Skeletal muscle satellite cell (primary cell): ENCODE results near the gene GRIN1.
"Not testable (repeated sequence)": the region's sequence is repeated elsewhere in the genome, so short reads cannot be mapped to it uniquely, and the experiment has no call there.

Source experiments
- H3K27me3 ChIP-seq: 2 replicates; pipeline ENCODE4 v1.7.0; 2013; ENCODE audit warnings: low read length; ENCODE audit not compliant: control insufficient read depth, insufficient read depth
- H3K36me3 ChIP-seq: 2 replicates; pipeline ENCODE4 v1.7.0; 2013; ENCODE audit warnings: mild to moderate bottlenecking, control low read depth, low read length; ENCODE audit not compliant: insufficient read depth
- H3K4me1 ChIP-seq: 2 replicates; pipeline ENCODE4 v1.7.0; 2013; ENCODE audit warnings: low read length; ENCODE audit not compliant: control insufficient read depth, insufficient read depth
- H3K4me2 ChIP-seq: 2 replicates; pipeline ENCODE4 v1.7.0; 2013; ENCODE audit warnings: mild to moderate bottlenecking, low read length
- H3K4me3 ChIP-seq: 2 replicates; pipeline ENCODE4 v1.7.0; 2013; ENCODE audit warnings: low read length
- H3K9ac ChIP-seq: 2 replicates; pipeline ENCODE4 v1.7.0; 2013; ENCODE audit warnings: mild to moderate bottlenecking, low read depth, low read length, moderate library complexity
- H3K9me3 ChIP-seq: replicated peaks from 2 replicates; pipeline ENCODE4 v1.7.0; 2013; ENCODE audit warnings: mild to moderate bottlenecking, control low read depth, low read length

GRIN1 gene

DNA sequence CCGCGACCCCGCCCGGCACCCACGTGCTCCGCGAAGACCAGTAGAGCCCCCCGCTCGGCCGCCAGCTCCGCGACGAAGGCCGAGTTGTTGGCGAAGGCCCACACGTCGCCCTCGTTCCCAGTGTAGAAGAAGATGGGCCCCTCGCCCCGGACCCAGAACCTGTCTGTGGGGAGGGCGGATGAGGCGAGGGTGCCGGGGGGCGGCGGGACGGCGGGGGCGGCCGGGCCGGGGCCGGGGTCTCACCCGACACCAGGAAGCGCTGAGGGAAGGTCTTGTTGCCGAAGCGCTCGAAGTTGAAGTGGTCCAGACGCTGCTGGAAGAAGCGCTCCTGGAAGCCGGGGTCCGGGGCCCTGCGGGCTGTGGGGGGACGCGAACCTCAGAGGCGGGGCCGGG, 24.7 kb upstream of the GRIN1 start:
- Histone ChIP-seq H3K27me3 (no peaks in the 10 kb centered on the region), H3K9me3 (no peaks in the 10 kb centered on the region), H3K4me2 (peak overlapping the region; percentile 89), H3K36me3 (peaks cover 17% of the 10 kb centered on the region), H3K9ac (peak overlapping the region; percentile 50), H3K4me3 (peak overlapping the region; percentile 71), H3K4me1 (peaks cover 7% of the 10 kb centered on the region)

DNA sequence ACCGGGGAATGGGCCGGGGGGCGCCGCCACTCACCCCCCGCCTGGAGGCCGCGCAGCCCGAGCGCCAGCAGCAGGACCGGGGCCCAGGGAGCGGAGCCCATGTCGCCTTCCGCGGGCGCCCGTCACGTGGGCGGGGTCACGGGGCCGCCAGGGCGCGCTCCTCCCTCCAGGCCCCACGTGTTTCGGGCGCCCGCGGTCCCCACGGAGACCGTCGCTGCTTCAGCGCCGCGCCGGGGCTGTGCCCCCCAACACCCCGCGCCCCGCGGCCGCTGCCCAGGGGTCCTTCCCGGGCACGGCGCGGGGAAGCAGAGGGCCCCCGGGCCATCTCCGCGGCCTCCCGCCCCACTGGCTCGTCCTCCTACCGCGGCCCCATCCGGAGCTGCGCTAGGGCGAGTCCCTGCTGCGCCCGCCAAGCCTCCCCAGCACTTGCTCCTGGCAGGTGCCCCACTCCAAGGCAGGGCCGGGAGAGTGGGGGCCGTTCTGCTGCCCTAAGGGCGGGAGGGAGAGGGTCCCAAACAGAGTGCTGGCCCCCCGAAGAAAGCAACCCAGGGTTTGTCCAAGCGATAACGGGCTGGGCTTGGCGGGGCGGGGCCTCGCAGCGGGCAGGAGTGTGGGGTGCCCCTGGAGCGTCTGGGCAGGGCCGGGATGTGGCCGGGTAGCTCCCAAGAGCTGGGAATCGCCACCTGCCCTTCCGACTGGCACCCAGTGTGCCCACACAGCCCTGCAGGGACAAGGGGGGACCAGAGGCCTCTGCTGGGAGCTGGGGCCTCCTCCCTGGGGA, 24.2 kb upstream of the GRIN1 start, which contains the start of gene DPP7:
DPP7 (minus strand) TSS at position 121 of the 781 bp plus-strand sequence; CDS start at position 101, 20 bp downstream.
- peak within 1 kb of the TSS; percentile 89 for H3K4me2 ChIP-seq
- H3K9ac ChIP-seq: peak within 1 kb of the TSS; percentile 50
- H3K9me3 ChIP-seq: no peaks in the 10 kb centered on the region

DNA sequence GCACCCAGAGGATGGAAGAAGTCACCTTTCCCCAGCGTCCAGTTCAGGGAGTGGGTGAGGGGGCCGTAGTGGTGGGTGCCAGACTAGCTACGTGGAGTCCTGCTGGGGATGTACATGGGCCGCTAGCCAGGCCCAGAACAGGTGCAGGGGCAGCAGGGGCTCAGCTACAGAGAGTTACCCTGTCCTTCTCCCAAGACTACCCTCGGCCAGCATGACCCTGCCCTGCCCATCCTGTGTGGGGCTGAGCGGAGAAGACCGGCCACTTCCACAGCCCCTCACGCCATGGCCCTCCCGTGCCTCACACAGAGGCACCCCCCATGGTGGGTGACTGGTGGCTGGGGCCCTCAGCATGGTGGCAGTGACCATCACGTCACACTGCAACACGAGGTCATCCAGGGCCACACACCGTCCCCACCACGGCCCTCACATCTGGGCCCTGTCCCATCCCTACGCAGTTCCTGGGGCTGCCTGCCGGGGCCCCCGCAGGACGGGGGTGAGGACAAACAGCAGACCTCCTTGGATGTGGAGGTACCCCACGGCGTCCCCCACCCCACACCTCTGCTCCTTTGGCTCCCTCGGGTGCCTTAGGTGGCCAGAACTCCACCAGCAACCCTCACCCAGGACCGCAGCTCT, 23.4 kb upstream of the GRIN1 start:
- no peak overlapping the region for H3K4me3 ChIP-seq

More for the DNA sequence above, 24.2 kb upstream of the GRIN1 start, which contains the start of gene DPP7:
- Histone ChIP-seq H3K36me3 (peaks cover 11% of the 10 kb centered on the region), H3K27me3 (no peaks in the 10 kb centered on the region), H3K4me3 (peak within 1 kb of the TSS; percentile 71), H3K4me1 (peaks cover 7% of the 10 kb centered on the region)

DNA sequence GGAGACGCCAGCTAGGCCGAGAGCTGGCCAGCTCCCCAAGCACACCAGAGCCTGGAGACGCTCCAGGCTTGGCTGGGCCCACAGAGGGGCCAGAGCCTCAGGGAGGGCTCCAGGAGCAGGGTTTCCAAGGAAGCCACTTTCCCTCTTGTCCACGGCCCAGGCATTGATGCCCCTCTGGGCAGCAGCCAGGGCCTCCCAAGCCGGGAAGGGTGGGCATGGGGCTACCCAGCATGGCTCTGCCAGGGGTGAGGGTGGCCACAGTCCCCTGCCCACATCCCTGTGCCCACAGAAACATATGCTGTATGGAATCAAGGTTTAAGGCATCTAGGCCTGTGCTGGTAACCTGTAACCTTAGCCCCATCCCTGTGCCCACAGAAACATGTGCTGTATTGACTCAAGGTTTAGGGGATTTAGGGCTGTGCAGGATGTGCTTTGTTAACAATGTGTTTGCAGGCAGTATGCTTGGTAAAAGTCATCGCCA, 22.9 kb upstream of the GRIN1 start:
- H3K9me3 ChIP-seq: no peaks in the 10 kb centered on the region
- H3K27me3 ChIP-seq: no peaks in the 10 kb centered on the region
- H3K9ac ChIP-seq: no peak overlapping the region
- no peak overlapping the region for H3K4me3 ChIP-seq
- peaks cover 7% of the 10 kb centered on the region for H3K4me1 ChIP-seq
- no peak overlapping the region for H3K4me2 ChIP-seq
- peaks cover 7% of the 10 kb centered on the region for H3K36me3 ChIP-seq

More for the DNA sequence above, 23.4 kb upstream of the GRIN1 start:
- no peak overlapping the region for H3K9ac ChIP-seq
- no peaks in the 10 kb centered on the region for H3K9me3 ChIP-seq
- H3K4me2 ChIP-seq: peak overlapping the region; percentile 89
- H3K4me1 ChIP-seq: peaks cover 7% of the 10 kb centered on the region
- H3K36me3 ChIP-seq: peaks cover 7% of the 10 kb centered on the region
- H3K27me3 ChIP-seq: no peaks in the 10 kb centered on the region

DNA sequence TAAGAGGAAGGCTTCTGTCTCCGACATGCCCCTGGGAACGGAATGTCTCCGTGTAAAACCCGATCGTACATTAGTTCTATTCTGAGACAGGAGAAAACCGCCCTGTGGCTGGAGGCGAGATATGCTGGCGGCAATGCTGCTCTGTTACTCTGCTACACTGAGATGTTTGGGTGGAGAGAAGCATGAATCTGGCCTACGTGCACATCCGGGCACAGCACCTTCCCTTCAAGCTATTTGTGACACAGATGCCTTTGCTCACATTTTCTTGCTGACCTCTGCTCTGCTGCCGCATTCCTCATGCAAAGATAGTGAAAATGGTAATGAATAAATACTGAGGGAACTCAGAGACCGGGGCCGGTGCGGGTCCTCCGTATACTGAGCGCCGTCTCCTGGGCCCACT, 22.2 kb upstream of the GRIN1 start:
- Histone ChIP-seq H3K36me3 (peaks cover 7% of the 10 kb centered on the region), H3K27me3 (no peaks in the 10 kb centered on the region), H3K4me1 (peaks cover 7% of the 10 kb centered on the region), H3K4me2 (no peak overlapping the region), H3K9me3 (no peaks in the 10 kb centered on the region), H3K9ac (no peak overlapping the region), H3K4me3 (no peak overlapping the region)

DNA sequence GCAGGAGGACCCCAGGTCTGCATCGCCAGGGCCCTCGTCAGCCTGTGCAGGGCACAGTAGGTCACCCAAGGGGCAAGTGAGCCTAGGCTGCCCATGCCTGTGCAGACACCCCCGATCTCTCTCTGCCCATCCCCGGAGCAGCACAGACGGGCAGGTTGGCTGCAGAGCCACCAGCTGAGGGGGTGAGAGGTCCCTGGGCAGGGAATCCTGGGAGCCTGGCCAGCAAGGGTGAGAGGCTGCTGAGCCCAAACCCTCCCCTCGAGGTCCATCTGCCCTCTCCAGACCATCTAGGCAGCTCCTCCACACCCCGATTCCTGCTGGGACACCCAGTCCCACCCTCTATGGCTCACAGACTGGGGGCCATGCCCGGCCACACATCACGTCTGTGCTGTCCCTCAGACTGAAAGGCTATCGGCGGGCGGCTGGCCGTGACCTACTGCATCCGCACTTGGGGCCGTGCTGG, 21.7 kb upstream of the GRIN1 start:
- peaks cover 7% of the 10 kb centered on the region for H3K4me1 ChIP-seq
- H3K27me3 ChIP-seq: no peaks in the 10 kb centered on the region
- peaks cover 7% of the 10 kb centered on the region for H3K36me3 ChIP-seq
- H3K9ac ChIP-seq: no peak overlapping the region
- H3K4me3 ChIP-seq: no peak overlapping the region
- H3K9me3 ChIP-seq: no peaks in the 10 kb centered on the region
- H3K4me2 ChIP-seq: no peak overlapping the region

DNA sequence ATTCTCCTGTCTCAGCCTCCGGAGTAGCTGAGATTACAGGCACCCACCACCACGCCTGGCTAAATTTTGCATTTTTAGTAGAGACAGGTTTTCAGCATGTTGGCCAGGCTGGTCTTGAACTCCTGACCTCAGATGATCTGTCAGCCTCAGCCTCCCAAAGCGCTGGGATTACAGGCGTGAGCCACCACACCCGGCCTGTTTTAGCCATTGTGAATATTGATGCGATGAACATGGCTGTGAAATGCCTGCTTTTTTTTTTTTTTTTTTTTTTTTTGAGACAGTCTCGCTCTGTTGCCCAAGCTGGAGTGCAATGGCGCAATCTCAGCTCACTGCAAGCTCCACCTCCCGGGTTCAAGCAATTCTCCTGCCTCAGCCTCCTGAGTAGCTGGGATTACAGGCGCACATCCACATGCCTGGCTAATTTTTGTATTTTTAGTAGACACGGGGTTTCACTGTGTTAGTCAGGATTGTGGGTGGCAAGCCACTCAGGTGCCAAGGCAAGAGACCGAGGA, 20.8 kb upstream of the GRIN1 start:
- H3K9ac ChIP-seq, H3K4me2 ChIP-seq: not testable (repeated sequence)

DNA sequence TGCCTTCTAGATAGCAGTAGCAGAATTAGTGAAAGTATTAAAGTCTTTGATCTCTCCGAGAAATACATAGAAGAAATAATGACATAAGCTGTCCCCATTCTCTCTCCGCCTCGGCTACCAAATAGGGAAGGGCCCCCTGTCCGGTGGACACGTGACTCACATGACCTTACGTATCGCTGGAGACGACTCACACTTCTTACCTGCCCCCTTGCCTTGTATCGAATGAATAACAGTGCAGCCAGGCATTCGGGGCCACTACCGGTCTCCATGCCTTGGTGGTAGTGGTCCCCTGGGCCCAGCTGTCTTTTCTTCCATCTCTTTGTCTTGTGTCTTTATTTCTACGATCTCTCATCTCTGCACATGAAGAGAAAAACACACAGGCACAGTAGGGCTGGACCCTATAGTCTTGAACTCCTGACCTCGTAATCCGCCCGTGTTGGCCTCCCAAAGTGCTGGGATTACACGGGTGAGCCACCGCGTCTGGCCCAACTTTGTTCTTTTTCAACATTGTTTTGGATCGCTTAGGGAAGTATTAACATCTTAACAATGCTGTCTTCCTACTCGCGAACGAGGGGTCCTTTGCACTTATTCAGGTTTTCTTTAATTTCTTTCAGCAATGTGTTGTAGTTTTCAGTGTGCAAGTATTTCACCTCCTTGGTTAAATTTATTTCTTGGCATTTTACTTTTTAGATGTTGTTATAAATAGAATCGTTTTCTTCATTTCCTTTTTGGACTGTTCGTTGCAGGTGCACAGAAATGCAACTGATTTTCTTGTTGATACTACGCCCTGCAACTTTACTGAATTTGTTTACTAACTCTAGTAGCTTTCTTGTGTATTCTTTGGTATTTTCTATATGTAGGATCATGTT, 16.8 kb upstream of the GRIN1 start:
- not testable (repeated sequence) for H3K9ac ChIP-seq, H3K4me3 ChIP-seq, H3K36me3 ChIP-seq

More for the DNA sequence above, 20.8 kb upstream of the GRIN1 start:
- H3K27me3 ChIP-seq, H3K4me3 ChIP-seq, H3K4me1 ChIP-seq, H3K36me3 ChIP-seq, H3K9me3 ChIP-seq: not testable (repeated sequence)

DNA sequence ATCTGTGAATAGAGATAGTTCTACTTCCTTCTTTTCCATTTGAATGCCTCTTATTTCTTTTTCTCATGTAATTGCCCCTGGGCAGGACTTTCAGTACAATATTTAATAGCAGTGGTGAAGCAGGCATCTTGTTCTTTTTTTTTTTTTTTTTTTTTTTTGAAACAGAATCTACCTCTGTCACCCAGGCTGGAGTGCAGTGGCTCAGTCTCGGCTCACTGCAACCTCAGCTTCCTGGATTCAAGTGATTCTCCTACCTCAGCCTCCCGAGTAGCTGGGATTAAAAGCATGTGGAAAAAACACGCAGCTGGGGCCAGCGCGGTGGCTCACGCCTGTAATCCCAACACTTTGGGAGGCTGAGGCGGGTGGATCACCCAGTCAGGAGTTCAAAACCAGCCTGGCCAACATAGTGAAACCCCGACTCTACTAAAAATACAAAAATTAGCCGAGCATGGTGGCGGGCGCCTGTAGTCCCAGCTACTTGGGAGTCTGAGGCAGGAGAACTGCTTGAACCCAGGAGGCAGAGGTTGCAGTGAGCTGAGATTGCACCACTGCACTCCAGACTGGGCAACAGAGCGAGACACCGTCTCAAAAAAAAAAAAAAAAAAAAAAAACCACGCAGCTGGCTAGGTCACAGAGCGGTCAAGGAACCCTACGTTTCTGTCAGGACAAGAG, 16.0 kb upstream of the GRIN1 start:
- not testable (repeated sequence) for H3K9ac ChIP-seq, H3K27me3 ChIP-seq, H3K4me1 ChIP-seq, H3K9me3 ChIP-seq, H3K36me3 ChIP-seq, H3K4me3 ChIP-seq, H3K4me2 ChIP-seq

More for the DNA sequence above, 16.8 kb upstream of the GRIN1 start:
- not testable (repeated sequence) for H3K9me3 ChIP-seq, H3K27me3 ChIP-seq, H3K4me2 ChIP-seq, H3K4me1 ChIP-seq

DNA sequence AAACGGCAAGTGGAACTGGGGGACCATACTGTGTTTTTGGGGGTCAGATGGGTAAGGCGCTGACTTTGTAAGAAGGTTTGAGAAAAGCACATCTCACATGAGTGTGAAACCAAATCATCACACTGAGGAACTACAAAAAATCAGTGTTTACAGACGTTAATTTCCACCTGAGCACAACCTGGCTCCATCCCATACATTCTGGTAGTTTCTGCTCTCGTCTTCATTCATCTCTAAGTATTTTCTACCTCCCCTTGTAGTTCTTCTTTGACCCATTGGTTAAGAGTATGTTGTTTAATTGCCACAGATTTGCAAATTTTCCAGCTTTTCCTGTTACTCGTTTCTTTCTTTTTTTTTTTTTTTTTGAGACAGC, 15.5 kb upstream of the GRIN1 start:
- no peak overlapping the region for H3K4me3 ChIP-seq
- no peak overlapping the region for H3K4me2 ChIP-seq
- H3K36me3 ChIP-seq: no peaks in the 10 kb centered on the region
- no peaks in the 10 kb centered on the region for H3K27me3 ChIP-seq
- H3K9me3 ChIP-seq: no peaks in the 10 kb centered on the region
- no peak overlapping the region for H3K9ac ChIP-seq
- H3K4me1 ChIP-seq: peaks cover 15% of the 10 kb centered on the region
